ENCODE results near the gene DLEC1. TPM values are rescaled to one million over a fixed set of nuclear protein-coding genes. Genes with fewer than 3 reads are reported as not detected.

DLEC1 gene
- total and polyA plus RNA-seq, 9 of the 15 experiments (the other 6 are each of a cell fraction or from before 2014, with no cell fraction given): 0.07 to 0.08 TPM; not detected in 7

GRCh38 chr3:38018296-38019266, 20.4 kb upstream of the DLEC1 start (continued):
- TF ChIP-seq, protein P1, sequence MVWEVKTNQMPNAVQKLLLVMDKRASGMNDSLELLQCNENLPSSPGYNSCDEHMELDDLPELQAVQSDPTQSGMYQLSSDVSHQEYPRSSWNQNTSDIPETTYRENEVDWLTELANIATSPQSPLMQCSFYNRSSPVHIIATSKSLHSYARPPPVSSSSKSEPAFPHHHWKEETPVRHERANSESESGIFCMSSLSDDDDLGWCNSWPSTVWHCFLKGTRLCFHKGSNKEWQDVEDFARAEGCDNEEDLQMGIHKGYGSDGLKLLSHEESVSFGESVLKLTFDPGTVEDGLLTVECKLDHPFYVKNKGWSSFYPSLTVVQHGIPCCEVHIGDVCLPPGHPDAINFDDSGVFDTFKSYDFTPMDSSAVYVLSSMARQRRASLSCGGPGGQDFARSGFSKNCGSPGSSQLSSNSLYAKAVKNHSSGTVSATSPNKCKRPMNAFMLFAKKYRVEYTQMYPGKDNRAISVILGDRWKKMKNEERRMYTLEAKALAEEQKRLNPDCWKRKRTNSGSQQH (CRISPR knock-in tag; IDR thresholded peaks at IDR 0.05): no peak
- TF ChIP-seq POLR2G (IDR thresholded peaks at IDR 0.05; ENCODE audit: low read depth, low read length) (peak; percentile 45), JUN (IDR thresholded peaks at IDR 0.05; ENCODE audit: borderline replicate concordance, low read depth, low read length) (no peak), JUN (CRISPR knock-in tag; IDR thresholded peaks at IDR 0.05; ENCODE audit: borderline replicate concordance) (no peak), U2AF1 (optimal IDR thresholded peaks at IDR 0.05; ENCODE audit: low read depth, low read length) (no peak), SNAPC5 (CRISPR knock-in tag; IDR thresholded peaks at IDR 0.05) (no peak), SAFB (IDR thresholded peaks at IDR 0.05; ENCODE audit: borderline replicate concordance, low read depth, low read length) (no peak), C11orf30 (IDR thresholded peaks at IDR 0.05; ENCODE audit: low read depth) (no peak), GTF2B (IDR thresholded peaks at IDR 0.05; ENCODE audit: extremely low read depth, insufficient read length) (no peak), PHB (CRISPR knock-in tag; IDR thresholded peaks at IDR 0.05) (no peak), ZNF707 (CRISPR knock-in tag; conservative IDR thresholded peaks at IDR 0.05) (no peak), ZNF224 (CRISPR knock-in tag; IDR thresholded peaks at IDR 0.05) (no peak), ZNF518B (CRISPR knock-in tag; IDR thresholded peaks at IDR 0.05) (no peak), ZNF561 (CRISPR knock-in tag; conservative IDR thresholded peaks at IDR 0.05) (no peak), GABPA (tag; conservative IDR thresholded peaks at IDR 0.05; ENCODE audit: low read depth) (no peak)
- TF ChIP-seq, protein P2, sequence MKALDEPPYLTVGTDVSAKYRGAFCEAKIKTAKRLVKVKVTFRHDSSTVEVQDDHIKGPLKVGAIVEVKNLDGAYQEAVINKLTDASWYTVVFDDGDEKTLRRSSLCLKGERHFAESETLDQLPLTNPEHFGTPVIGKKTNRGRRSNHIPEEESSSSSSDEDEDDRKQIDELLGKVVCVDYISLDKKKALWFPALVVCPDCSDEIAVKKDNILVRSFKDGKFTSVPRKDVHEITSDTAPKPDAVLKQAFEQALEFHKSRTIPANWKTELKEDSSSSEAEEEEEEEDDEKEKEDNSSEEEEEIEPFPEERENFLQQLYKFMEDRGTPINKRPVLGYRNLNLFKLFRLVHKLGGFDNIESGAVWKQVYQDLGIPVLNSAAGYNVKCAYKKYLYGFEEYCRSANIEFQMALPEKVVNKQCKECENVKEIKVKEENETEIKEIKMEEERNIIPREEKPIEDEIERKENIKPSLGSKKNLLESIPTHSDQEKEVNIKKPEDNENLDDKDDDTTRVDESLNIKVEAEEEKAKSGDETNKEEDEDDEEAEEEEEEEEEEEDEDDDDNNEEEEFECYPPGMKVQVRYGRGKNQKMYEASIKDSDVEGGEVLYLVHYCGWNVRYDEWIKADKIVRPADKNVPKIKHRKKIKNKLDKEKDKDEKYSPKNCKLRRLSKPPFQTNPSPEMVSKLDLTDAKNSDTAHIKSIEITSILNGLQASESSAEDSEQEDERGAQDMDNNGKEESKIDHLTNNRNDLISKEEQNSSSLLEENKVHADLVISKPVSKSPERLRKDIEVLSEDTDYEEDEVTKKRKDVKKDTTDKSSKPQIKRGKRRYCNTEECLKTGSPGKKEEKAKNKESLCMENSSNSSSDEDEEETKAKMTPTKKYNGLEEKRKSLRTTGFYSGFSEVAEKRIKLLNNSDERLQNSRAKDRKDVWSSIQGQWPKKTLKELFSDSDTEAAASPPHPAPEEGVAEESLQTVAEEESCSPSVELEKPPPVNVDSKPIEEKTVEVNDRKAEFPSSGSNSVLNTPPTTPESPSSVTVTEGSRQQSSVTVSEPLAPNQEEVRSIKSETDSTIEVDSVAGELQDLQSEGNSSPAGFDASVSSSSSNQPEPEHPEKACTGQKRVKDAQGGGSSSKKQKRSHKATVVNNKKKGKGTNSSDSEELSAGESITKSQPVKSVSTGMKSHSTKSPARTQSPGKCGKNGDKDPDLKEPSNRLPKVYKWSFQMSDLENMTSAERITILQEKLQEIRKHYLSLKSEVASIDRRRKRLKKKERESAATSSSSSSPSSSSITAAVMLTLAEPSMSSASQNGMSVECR (CRISPR knock-in tag; IDR thresholded peaks at IDR 0.05): no peak
